ENCODE results near the gene DOC2B.

- no peak for TF ChIP-seq CTCF (conservative IDR thresholded peaks at IDR 0.05 in 1 of 2, IDR thresholded peaks at IDR 0.05 in 1 of 2; ENCODE audit: extremely low read depth in 1 of 2, insufficient read depth in 1 of 2, low read depth in 1 of 2, low read length in 2 of 2)
- no peak for TF ChIP-seq EZH2 (IDR thresholded peaks at IDR 0.05; ENCODE audit: borderline replicate concordance, low read length)
Observed at GRCh38 chr17:158379-158778, 23.1 kb downstream of the DOC2B start.
